ENCODE data around the gene ADAMTS16. TPM values are rescaled to one million over a fixed set of nuclear protein-coding genes. Genes with fewer than 3 reads are reported as not detected.
"Not testable (repeated sequence)": the region's sequence is repeated elsewhere in the genome, so short reads cannot be mapped to it uniquely, and the experiment has no call there.

The ADAMTS16 gene
- total RNA-seq, 1 experiment from 2014 or later = not detected

GRCh38 chr5:5135957-5136676 lies 4.0 kb upstream of the ADAMTS16 start:
- DNase-seq = no peak
- Histone ChIP-seq H3K36me3 (ENCODE audit: insufficient read depth, low read length) (no peaks in the 10 kb centered on the region), H3K27ac (ENCODE audit: low read length) (no peak overlapping the region), H3K4me1 (ENCODE audit: low read length) (no peaks in the 10 kb centered on the region), H3K4me2 (ENCODE audit: low read depth, low read length, poor library complexity, severe bottlenecking) (no peak overlapping the region), H3K27me3 (ENCODE audit: low read length) (no peaks in the 10 kb centered on the region), H3K9me2 (replicated peaks; ENCODE audit: insufficient read depth, low read length) (no peaks in the 10 kb centered on the region), H4K20me1 (ENCODE audit: insufficient read depth, low read depth, low read length) (no peaks in the 10 kb centered on the region), H3K79me2 (ENCODE audit: low read length) (no peaks in the 10 kb centered on the region), H3K9me3 (ENCODE audit: low read length) (no peaks in the 10 kb centered on the region; the same call in 1 of the 2 replicates), H3K4me3 (ENCODE audit: low read length) (no peak overlapping the region), H3K9ac (ENCODE audit: low read length) (no peak overlapping the region), H2AFZ (ENCODE audit: low read length) (no peak overlapping the region)

GRCh38 chr5:5137851-5138250 lies 2.3 kb upstream of the ADAMTS16 start:
- not testable (repeated sequence) for H3K27me3 ChIP-seq (ENCODE audit: low read length); H3K79me2 ChIP-seq (ENCODE audit: low read length); H3K4me1 ChIP-seq (ENCODE audit: low read length); H3K4me3 ChIP-seq (ENCODE audit: low read length); H3K9ac ChIP-seq (ENCODE audit: low read length); H3K4me2 ChIP-seq (ENCODE audit: low read depth, low read length, poor library complexity, severe bottlenecking); H3K27ac ChIP-seq (ENCODE audit: low read length); H3K9me3 ChIP-seq (ENCODE audit: low read length); H3K36me3 ChIP-seq (ENCODE audit: insufficient read depth, low read length); H3K9me2 ChIP-seq (replicated peaks; ENCODE audit: insufficient read depth, low read length); DNase-seq; H4K20me1 ChIP-seq (ENCODE audit: insufficient read depth, low read depth, low read length); H2AFZ ChIP-seq (ENCODE audit: low read length)

- Histone ChIP-seq H4K20me1 (ENCODE audit: insufficient read depth, low read depth, low read length) (no peaks in the 10 kb centered on the region), H3K4me1 (ENCODE audit: low read length) (no peaks in the 10 kb centered on the region), H2AFZ (ENCODE audit: low read length) (no peak overlapping the region), H3K9me3 (ENCODE audit: low read length) (no peaks in the 10 kb centered on the region), H3K79me2 (ENCODE audit: low read length) (no peaks in the 10 kb centered on the region), H3K27ac (ENCODE audit: low read length) (no peak overlapping the region), H3K4me3 (ENCODE audit: low read length) (no peak overlapping the region), H3K9ac (ENCODE audit: low read length) (no peak overlapping the region), H3K27me3 (ENCODE audit: low read length) (no peaks in the 10 kb centered on the region), H3K36me3 (ENCODE audit: insufficient read depth, low read length) (no peaks in the 10 kb centered on the region), H3K4me2 (ENCODE audit: low read depth, low read length, poor library complexity, severe bottlenecking) (no peak overlapping the region), H3K9me2 (replicated peaks; ENCODE audit: insufficient read depth, low read length) (no peaks in the 10 kb centered on the region)
- no peak for DNase-seq
Observed at GRCh38 chr5:5139336-5139776, 774 bp upstream of the ADAMTS16 start.

GRCh38 chr5:5140479-5141338 lies 579 bp downstream of the ADAMTS16 start:
- H3K27me3 ChIP-seq (ENCODE audit: low read length) = no peaks in the 10 kb centered on the region
- no peaks in the 10 kb centered on the region for H3K79me2 ChIP-seq (ENCODE audit: low read length)
- no peaks in the 10 kb centered on the region for H3K4me1 ChIP-seq (ENCODE audit: low read length)
- H2AFZ ChIP-seq (ENCODE audit: low read length) = no peak overlapping the region
- no peaks in the 10 kb centered on the region for H3K9me2 ChIP-seq (replicated peaks; ENCODE audit: insufficient read depth, low read length)
- no peak overlapping the region for H3K4me3 ChIP-seq (ENCODE audit: low read length)
- H3K27ac ChIP-seq (ENCODE audit: low read length) = no peak overlapping the region
- no peaks in the 10 kb centered on the region for H4K20me1 ChIP-seq (ENCODE audit: insufficient read depth, low read depth, low read length)
- no peak overlapping the region for H3K4me2 ChIP-seq (ENCODE audit: low read depth, low read length, poor library complexity, severe bottlenecking)
- no peaks in the 10 kb centered on the region for H3K36me3 ChIP-seq (ENCODE audit: insufficient read depth, low read length)
- no peaks in the 10 kb centered on the region for H3K9me3 ChIP-seq (ENCODE audit: low read length)
- DNase-seq = no peak
- H3K9ac ChIP-seq (ENCODE audit: low read length) = no peak overlapping the region

GRCh38 chr5:5141339-5141599 lies 1.1 kb downstream of the ADAMTS16 start:
- H3K9me3 ChIP-seq (ENCODE audit: low read length) = no peaks in the 10 kb centered on the region
- H3K79me2 ChIP-seq (ENCODE audit: low read length) = no peaks in the 10 kb centered on the region
- H3K4me2 ChIP-seq (ENCODE audit: low read depth, low read length, poor library complexity, severe bottlenecking) = no peak overlapping the region
- no peaks in the 10 kb centered on the region for H3K4me1 ChIP-seq (ENCODE audit: low read length)
- no peaks in the 10 kb centered on the region for H3K36me3 ChIP-seq (ENCODE audit: insufficient read depth, low read length)
- H3K9ac ChIP-seq (ENCODE audit: low read length) = no peak overlapping the region
- H4K20me1 ChIP-seq (ENCODE audit: insufficient read depth, low read depth, low read length) = no peaks in the 10 kb centered on the region
- H3K27ac ChIP-seq (ENCODE audit: low read length) = no peak overlapping the region
- no peaks in the 10 kb centered on the region for H3K9me2 ChIP-seq (replicated peaks; ENCODE audit: insufficient read depth, low read length)
- H3K4me3 ChIP-seq (ENCODE audit: low read length) = no peak overlapping the region
- H3K27me3 ChIP-seq (ENCODE audit: low read length) = no peaks in the 10 kb centered on the region
- no peak overlapping the region for H2AFZ ChIP-seq (ENCODE audit: low read length)
- DNase-seq = no peak

- no peaks in the 10 kb centered on the region for H3K79me2 ChIP-seq (ENCODE audit: low read length)
- H3K9me3 ChIP-seq (ENCODE audit: low read length) = no peaks in the 10 kb centered on the region
- no peaks in the 10 kb centered on the region for H3K9me2 ChIP-seq (replicated peaks; ENCODE audit: insufficient read depth, low read length)
- H3K4me1 ChIP-seq (ENCODE audit: low read length) = no peaks in the 10 kb centered on the region
- no peak overlapping the region for H2AFZ ChIP-seq (ENCODE audit: low read length)
- H4K20me1 ChIP-seq (ENCODE audit: insufficient read depth, low read depth, low read length) = no peaks in the 10 kb centered on the region
- no peak overlapping the region for H3K27ac ChIP-seq (ENCODE audit: low read length)
- no peaks in the 10 kb centered on the region for H3K27me3 ChIP-seq (ENCODE audit: low read length)
- no peak overlapping the region for H3K4me2 ChIP-seq (ENCODE audit: low read depth, low read length, poor library complexity, severe bottlenecking)
- DNase-seq = peak; percentile 87
- no peak overlapping the region for H3K9ac ChIP-seq (ENCODE audit: low read length)
- no peak overlapping the region for H3K4me3 ChIP-seq (ENCODE audit: low read length)
- no peaks in the 10 kb centered on the region for H3K36me3 ChIP-seq (ENCODE audit: insufficient read depth, low read length)
Observed at GRCh38 chr5:5141625-5142525, 1.7 kb downstream of the ADAMTS16 start.

GRCh38 chr5:5144441-5144840 lies 4.3 kb downstream of the ADAMTS16 start:
- H3K9me3 ChIP-seq (ENCODE audit: low read length) = no peaks in the 10 kb centered on the region

More at GRCh38 chr5:5144441-5144840, 4.3 kb downstream of the ADAMTS16 start:
- H3K4me3 ChIP-seq (ENCODE audit: low read length) = no peak overlapping the region
- no peaks in the 10 kb centered on the region for H3K9me2 ChIP-seq (replicated peaks; ENCODE audit: insufficient read depth, low read length)
- H3K9ac ChIP-seq (ENCODE audit: low read length) = no peak overlapping the region
- no peaks in the 10 kb centered on the region for H4K20me1 ChIP-seq (ENCODE audit: insufficient read depth, low read depth, low read length)
- no peaks in the 10 kb centered on the region for H3K36me3 ChIP-seq (ENCODE audit: insufficient read depth, low read length)
- no peak for DNase-seq
- no peak overlapping the region for H3K4me2 ChIP-seq (ENCODE audit: low read depth, low read length, poor library complexity, severe bottlenecking)
- no peaks in the 10 kb centered on the region for H3K27me3 ChIP-seq (ENCODE audit: low read length)
- H3K27ac ChIP-seq (ENCODE audit: low read length) = no peak overlapping the region
- H3K4me1 ChIP-seq (ENCODE audit: low read length) = no peaks in the 10 kb centered on the region
- no peaks in the 10 kb centered on the region for H3K79me2 ChIP-seq (ENCODE audit: low read length)
- no peak overlapping the region for H2AFZ ChIP-seq (ENCODE audit: low read length)
